HG02938 (cell line): ENCODE measurements around the gene EXOC6B.

ENCODE experiments used
- ATAC-seq: cut with Tn5 transposase; IDR thresholded peaks from one replicate; pipeline ENCODE4 v1.9.1; 2021; ENCODE audit warnings: mild to moderate bottlenecking, moderate library complexity; ENCODE audit not compliant: unreplicated experiment

EXOC6B gene

GRCh38 chr2:72825257-72826155, at the start of gene EXOC6B:
Gene EXOC6B, minus strand, starts transcription at chr2:72826033.
- peak; percentile 87 for ATAC-seq

- no peak for ATAC-seq
Observed at GRCh38 chr2:72871880-72872279, 46.0 kb upstream of the EXOC6B start.

DNA sequence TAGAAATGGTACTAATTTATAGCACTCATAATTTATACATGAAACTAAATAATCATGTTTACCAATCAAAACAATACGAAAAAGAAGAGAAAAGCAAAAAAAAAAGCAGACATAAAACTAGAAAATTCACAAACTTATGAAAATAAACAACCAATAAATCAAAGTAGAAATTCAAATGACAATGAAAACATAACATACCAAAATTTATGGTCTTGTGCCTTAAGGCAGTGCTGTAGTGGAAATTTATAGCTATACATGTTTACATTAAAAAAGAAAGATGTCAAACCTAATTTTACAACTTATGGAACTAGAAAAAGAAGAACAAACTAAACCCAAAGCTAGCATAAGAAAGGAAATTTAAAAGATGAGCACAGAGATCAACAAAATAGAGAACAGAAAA, 45.2 kb upstream of the EXOC6B start:
- ATAC-seq: no peak

DNA sequence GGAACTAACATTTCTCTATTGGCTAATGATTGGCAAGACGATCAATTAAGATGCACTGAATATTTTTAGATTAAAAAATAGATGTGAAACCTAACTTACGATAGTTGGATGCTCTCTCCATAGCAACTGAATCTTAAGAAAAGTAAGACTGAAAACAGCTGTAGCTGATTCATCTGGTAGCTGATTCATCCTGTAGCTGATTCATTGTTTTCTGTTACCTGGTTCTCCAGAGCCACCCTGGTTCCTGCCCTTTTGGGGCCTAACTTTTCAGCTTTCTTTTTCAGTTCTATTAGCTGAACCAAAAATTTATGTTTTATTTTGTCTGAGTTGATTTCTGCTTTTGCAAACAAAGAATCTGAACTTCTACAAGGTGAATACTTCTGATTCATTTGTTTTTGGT, 38.7 kb upstream of the EXOC6B start:
- peak; percentile 70 for ATAC-seq

DNA sequence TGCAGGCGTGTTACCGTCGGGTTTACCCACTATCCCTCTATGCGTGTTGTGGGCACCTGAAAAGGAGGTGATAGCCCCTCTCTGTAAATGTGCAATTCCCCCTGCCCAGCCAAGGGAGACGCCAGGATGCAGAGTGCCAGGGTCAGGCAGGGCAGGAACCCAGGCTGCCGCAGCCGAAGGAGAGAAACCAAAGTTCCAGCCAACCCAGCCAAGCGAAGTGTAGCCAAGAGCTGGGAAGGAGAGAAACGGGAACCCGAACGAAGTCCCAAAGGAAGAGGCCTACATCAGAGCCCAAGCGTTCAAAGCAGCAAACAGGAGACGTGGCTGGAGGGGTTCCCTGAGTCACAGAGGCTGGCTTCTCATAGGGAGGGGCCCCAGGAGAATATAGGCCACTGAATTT, 37.2 kb upstream of the EXOC6B start:
- no peak for ATAC-seq

DNA sequence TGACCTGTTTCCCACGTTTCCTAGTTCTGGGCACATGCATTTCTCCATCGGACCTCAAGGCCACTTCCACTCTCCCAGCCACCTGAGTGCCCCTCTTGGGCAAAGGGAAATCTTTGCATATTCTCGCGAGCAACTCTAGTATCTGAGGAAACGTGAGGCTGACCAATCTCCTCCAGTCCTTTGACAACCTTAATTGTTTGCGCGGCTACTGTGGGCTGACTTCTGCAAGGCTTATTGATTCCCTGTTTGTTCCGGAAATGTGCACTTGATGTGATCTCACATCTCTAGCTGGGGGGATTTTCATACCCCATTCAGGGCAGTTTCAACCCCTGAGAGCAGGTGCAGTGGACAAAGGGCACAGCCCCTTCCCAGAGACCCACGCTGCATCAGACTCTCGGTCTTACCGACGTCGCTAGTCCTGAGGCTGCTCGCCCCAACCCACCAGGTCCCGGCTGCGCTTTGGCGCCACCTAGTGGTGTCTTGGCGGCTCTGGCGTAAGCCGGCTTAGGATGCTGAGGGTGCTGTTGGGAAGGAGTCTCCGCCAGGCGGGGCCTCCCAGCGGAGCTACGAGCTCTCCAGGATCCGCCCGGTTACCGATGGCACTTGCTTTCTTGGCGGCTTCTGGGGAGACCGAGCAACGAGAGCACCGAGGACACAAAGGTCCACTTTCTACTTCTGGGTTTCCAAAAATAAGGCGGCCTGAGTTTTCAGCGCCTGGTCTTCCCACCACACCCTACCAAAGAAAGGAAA, 36.6 kb upstream of the EXOC6B start:
- ATAC-seq: peak; percentile 81

GRCh38 chr2:72859831-72860262, 34.0 kb upstream of the EXOC6B start:
- peak; percentile 50 for ATAC-seq

DNA sequence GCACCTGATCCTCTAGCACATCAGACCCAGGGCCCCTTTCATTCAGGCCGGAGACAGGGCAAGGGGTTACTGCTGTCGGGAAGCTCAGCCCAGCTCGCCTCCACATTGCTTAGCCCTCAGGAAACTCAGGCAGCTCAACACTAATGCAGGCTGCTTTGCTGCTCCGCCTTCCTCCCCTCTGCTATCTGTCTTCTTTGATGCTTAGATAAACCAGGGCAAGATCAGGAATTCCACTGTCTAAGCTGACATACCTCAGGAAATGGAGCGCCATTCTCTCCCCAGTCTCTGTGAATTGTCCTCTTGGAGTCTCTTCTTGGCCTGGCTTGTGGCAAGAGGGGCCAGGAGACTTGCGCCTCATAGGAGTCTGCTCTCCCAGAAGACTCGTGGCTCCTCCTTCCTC, 25.5 kb upstream of the EXOC6B start:
- ATAC-seq: no peak

- no peak for ATAC-seq
Observed at GRCh38 chr2:72849138-72849462, 23.3 kb upstream of the EXOC6B start.

DNA sequence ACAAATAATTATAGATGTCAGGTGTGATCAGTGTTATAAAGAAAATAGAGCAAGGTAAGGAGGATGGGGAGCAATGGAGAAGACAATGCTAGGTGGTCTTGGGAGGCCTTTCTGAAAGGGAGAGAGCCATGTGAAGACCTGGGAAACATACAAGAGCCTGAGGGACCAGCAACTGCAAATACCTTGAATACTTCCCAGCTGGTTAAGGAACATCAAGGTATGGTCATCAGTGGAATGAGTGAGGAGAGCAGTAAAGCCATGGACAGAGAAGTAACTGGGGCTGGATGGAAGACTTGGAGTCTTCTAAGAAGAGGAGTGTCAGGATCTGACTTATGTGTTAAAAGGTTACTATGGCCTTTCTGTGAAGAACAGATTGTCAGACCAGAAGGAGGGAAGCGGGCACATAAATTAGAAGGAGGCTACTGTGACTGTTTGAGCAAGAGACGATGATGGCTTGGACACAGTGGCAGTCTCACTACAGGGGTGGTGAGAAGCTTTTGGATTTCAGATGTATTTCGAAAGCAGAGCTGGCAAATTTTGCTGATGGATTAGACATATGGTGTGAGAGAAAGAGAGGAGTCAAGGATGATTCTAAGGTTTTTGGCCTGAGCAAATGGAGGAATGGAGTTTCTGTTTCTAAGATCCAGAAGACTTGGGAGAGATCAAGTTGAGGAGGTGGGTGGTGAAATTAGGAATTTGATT, 22.8 kb upstream of the EXOC6B start:
- no peak for ATAC-seq

- ATAC-seq: no peak
Observed at GRCh38 chr2:72847534-72848315, 21.9 kb upstream of the EXOC6B start.

DNA sequence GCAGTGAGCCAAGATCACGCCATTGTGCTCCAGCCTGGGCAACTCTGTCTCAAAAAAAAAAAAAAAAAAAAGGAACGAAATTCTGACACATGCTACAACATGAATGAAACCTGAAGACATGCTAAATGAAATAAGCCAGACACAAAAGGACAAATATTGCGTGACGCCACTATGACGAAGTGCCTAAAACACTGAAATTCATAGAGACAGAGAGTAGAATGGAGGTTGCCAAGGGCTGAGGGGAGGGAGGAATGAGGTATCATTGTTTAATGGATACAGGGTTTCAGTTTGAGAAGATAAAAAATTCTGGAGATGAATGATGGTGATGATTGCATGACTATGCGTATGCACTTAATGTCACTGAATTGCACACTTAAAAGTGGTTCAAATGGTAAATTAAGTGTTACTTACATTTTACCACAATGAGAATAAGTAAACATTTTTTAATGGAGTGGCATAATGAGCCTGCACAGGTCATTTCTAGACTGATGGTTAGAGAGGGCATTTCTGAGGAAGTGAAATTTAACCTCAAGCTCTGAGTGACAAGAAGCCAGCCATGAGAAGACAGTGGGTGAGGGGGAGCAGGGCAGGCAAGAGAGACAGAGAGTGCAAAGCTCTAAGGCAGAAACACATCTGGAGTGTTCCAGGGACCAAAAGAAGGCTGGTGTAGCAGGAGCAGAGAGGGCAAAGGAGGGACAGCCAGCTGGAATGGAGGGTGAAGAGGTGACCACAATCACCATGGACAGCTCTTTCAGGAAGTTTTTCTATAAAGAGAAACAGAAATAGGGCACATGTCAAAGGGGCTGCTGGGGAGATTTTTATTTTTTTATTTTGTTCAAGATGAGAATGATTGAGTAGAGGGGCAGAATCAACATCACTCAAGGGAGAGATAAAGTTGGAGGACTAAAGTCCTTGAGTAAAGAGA, 20.6 kb upstream of the EXOC6B start:
- peak; percentile 85 for ATAC-seq

DNA sequence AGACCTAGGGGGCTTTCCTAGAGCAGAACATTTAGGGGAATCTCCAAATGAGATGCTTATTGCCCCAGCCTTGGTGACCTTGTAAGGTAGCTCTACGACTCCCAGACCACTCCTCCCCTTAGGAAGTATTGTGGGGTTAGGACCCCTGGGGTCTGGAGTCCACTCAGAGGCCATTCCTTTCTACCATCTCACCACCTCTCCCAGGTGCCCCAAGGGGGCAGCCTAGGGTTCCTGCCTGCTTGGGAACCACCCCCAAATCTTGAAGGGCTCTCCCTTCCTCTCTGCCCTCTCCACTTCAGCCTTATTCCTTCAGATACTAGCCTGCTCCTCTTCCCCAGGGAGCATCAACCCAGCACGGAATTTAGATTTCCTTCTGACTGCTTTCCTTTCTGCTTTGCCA, 17.5 kb upstream of the EXOC6B start:
- no peak for ATAC-seq

GRCh38 chr2:72841462-72842125, 15.8 kb upstream of the EXOC6B start:
- no peak for ATAC-seq

DNA sequence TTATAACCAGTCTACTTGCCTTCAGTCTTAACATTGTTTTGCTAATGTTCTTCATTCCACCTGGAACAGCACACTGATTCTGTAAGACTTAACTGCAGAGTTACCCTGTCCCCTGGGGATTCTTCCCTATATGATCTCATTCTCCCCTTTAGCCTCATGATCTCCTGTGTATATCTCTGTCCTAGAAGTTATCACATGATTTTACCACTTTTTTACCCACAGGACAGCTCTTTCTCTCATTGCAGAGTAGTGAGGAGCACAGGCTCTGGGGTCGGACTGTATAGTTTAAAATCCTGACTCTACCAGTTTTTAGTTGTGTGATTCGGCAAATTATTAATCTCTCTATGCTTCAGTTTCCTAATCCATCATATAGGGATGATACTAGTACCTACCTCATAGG, 14.2 kb upstream of the EXOC6B start:
- ATAC-seq: no peak

DNA sequence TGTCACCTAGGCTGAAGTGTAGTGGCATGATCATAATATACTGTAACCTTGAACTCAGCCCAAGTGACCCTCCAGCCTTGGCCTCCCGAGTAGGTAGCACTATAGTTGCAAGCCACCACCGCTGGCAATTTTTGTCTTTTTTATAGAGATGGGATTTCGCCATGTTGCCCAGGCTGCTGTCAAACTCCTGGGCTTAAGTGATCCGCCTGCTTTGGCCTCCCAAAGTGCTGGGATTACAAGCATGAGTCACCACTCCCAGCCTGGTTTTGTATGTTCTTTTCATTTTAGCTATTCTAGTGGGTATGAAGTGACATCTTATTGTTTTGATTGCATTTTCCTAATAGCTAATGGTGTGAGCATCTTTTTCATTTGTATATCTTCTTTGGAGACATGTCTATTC, 11.3 kb upstream of the EXOC6B start:
- no peak for ATAC-seq

DNA sequence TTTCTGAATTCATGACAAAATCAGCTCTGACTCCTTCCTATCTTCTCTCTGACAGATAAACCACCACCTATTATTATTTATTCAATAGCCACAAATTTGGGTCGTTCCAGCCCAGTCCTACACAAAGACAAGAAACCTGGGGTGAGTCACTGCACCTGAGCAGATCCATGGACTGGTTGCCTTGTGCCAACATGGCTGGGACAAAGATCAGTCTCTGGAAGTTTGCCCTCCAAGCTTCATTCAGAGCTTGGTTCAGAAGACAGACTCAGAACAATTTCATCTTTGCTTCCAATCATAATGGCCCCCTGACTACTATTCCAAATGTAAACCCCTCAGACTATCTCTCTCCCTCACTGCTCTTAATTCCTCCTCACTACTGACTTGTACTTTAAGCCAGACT, 9.6 kb upstream of the EXOC6B start:
- ATAC-seq: no peak

DNA sequence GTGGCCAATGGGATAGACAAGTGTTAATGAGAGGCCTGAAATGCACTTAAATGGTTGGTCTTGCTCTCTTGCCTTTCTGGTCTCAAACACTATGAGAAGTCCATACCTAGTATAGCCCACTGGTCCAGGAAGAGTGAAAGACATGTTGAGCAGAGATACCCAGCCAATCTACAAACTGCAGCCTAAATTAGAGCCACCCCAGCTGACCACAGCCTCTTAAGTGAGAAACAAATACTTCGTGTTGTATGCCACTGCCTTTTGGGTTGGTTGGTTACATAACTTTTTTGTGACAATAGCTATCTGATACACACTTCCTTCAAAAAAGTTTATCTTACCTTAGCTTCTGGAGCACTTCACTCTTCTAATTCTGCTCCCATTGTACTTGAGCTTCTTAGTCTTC, 8.8 kb upstream of the EXOC6B start:
- no peak for ATAC-seq

GRCh38 chr2:72833084-72833714, 7.4 kb upstream of the EXOC6B start:
- no peak for ATAC-seq
